T-helper 1 cell treated with Interleukin-12 subunit alpha and Interleukin-12 subunit beta and Interleukin-4 antibody, amounts not matched to agents 30 ng/mL and 1 ng/mL, for 36 hours (primary cell): ENCODE measurements around the gene MYO18B. TPM values are rescaled to one million over a fixed set of nuclear protein-coding genes. Genes with fewer than 3 reads are reported as not detected.

Experiments
- intact Hi-C: fragments of 100-400 bp; cut with micrococcal nuclease; formaldehyde crosslinking; loops from one replicate; pipeline ENCODE4 v1.15.1; 2024
- total RNA-seq: library from RNA; stranded (reverse); gene quantifications from 2 replicates; pipeline ENCODE4 v1.2.3, GENCODE V29; 2022

The MYO18B gene
- total RNA-seq, 1 donor from 2014 or later = 1.2 TPM

DNA sequence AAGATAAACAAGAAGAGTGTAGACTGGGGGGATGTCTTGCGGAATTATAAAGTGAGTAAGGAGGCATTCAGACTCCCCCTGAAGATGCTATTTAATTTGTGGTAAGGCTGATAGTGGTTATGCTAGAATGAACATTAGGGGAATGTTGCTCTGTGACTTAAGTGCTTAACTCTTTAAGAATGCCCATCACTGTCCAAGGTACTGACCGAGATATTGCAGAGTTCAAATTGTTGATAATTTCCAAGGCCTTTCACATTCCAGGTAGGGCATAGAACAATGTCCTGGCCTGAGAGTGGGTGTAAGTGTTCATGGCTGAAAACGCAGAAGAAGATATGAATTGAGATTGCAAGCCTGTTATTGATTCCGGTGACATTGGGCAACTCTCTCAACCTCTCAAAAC lies 337.0 kb downstream of the MYO18B start:
- intact Hi-C loops = no loop called here

Other genes with a start within 250 kb of the MYO18B start
- 36.0 and 37.5 TPM in 2 replicates for gene GRK3, start 177.5 kb upstream of the MYO18B start, total RNA-seq